K562 (cell line): Measurements from ENCODE around the gene TRIP6. TPM values are rescaled to one million over a fixed set of nuclear protein-coding genes. Genes with fewer than 3 reads are reported as not detected.

Experiments
- ATF4 ChIP-seq: fragments of 450-650 bp; formaldehyde crosslinking; IDR thresholded peaks from 2 replicates; pipeline ENCODE4 v1.4.0; 2022; ENCODE audit warnings: mild to moderate bottlenecking, moderate library complexity
- BRD4 ChIP-seq: fragments of 200-600 bp; sonication (generic); IDR thresholded peaks from 2 replicates; pipeline ENCODE4 v1.6.1; 2017; ENCODE audit warnings: inconsistent platforms
- CBX8 ChIP-seq: fragments of 200-600 bp; sonication (generic); IDR thresholded peaks from 2 replicates; pipeline ENCODE4 v1.6.1; 2012; ENCODE audit warnings: borderline replicate concordance, mixed run types, low read depth, mild to moderate bottlenecking, moderate library complexity, mixed read lengths, low read length, control low read depth, inconsistent platforms; ENCODE audit not compliant: poor library complexity, severe bottlenecking; ENCODE audit errors: extremely low read depth
- ESRRB ChIP-seq: fragments of 250-450 bp; sonication (Bioruptor Pico); IDR thresholded peaks from 2 replicates; pipeline ENCODE4 v1.5.0; 2020; ENCODE audit warnings: mild to moderate bottlenecking, moderate library complexity, borderline replicate concordance
- FOXA1 ChIP-seq: fragments of 450-650 bp; IDR thresholded peaks from 2 replicates; pipeline ENCODE4 v1.6.1; 2016; ENCODE audit warnings: mild to moderate bottlenecking, borderline replicate concordance
- GTF2A2 ChIP-seq: IDR thresholded peaks from 2 replicates; pipeline ENCODE4 v1.6.1; 2016; ENCODE audit warnings: mild to moderate bottlenecking, missing genetic modification characterization, missing compliant biosample characterization
- GTF2B ChIP-seq: IDR thresholded peaks from 2 replicates; pipeline ENCODE4 v1.6.1; 2011; ENCODE audit not compliant: insufficient read length; ENCODE audit errors: extremely low read depth
- HNRNPK ChIP-seq: fragments of 200-400 bp; formaldehyde crosslinking; IDR thresholded peaks from one replicate; pipeline ENCODE4 v1.6.1; 2018; ENCODE audit warnings: mild to moderate bottlenecking, low read depth, low read length; ENCODE audit not compliant: poor library complexity, severe bottlenecking
- MCM7 ChIP-seq, 2 experiments: fragments of 450-650 bp; IDR thresholded peaks; 2 replicates each; pipeline ENCODE4 v1.6.1; 2016 to 2018
- PHB ChIP-seq: fragments of 250-450 bp; sonication (Bioruptor Pico); IDR thresholded peaks from 2 replicates; pipeline ENCODE4 v1.5.0; 2021
- PHTF2 ChIP-seq: fragments of 250-450 bp; sonication (Bioruptor Pico); IDR thresholded peaks from 2 replicates; pipeline ENCODE4 v1.5.0; 2021; ENCODE audit warnings: mild to moderate bottlenecking
- RBM25 ChIP-seq: fragments of 200-400 bp; formaldehyde crosslinking; IDR thresholded peaks from 2 replicates; pipeline ENCODE4 v1.6.1; 2018; ENCODE audit warnings: low read length, low read depth, moderate library complexity; ENCODE audit not compliant: severe bottlenecking
- SIN3A ChIP-seq, 2 experiments: fragments of 150-350 bp in 1 of 2; IDR thresholded peaks; 2 replicates each; pipeline ENCODE4 v1.6.1; 2011 to 2016; ENCODE audit warnings: borderline replicate concordance in 2 of 2, low read depth in 2 of 2, low read length in 2 of 2, mild to moderate bottlenecking in 2 of 2, moderate library complexity in 2 of 2; ENCODE audit not compliant: control insufficient read depth in 1 of 2
- SMAD3 ChIP-seq: fragments of 450-650 bp; formaldehyde crosslinking; conservative IDR thresholded peaks from 2 replicates; pipeline ENCODE4 v1.4.0; 2020; ENCODE audit warnings: mild to moderate bottlenecking
- TCF7 ChIP-seq: sonication (generic); IDR thresholded peaks from 2 replicates; pipeline ENCODE4 v1.6.1; 2016; ENCODE audit warnings: antibody characterized with exemption, borderline replicate concordance
- ZNF253 ChIP-seq: fragments of 250-450 bp; sonication (Bioruptor Pico); conservative IDR thresholded peaks from 2 replicates; pipeline ENCODE4 v1.6.1; 2021; ENCODE audit warnings: mild to moderate bottlenecking
- ZNF586 ChIP-seq: fragments of 450-650 bp; formaldehyde crosslinking; conservative IDR thresholded peaks from 2 replicates; pipeline ENCODE4 v1.4.0; 2020; ENCODE audit warnings: mild to moderate bottlenecking, moderate library complexity
- polyA plus RNA-seq, 8 experiments: library from polyadenylated mRNA; depleted of rRNA in 4 of 8; stranded (reverse) in 5 of 8; unstranded in 3 of 8; fragments of >200 nt; fragmentation: Nextera tagmentation in 2 of 8; fragmentation: Illumina TruSeq in 1 of 8; extraction: Ambion mirVana in 2 of 8; extraction: Trizol in 1 of 8; gene quantifications; 2 replicates each; pipeline versions ENCODE4 v1.2.1 to v1.2.3, GENCODE V29; 2011 to 2014; ENCODE audit warnings: inconsistent platforms in 1 of 8, missing spikeins in 1 of 8
- total RNA-seq, 7 experiments: library from RNA; depleted of rRNA in 6 of 7; stranded (reverse); fragments of >200 nt in 6 of 7; fragmentation: Illumina TruSeq in 2 of 7; extraction: Trizol in 2 of 7; gene quantifications; 2 replicates each; pipeline versions ENCODE4 v1.2.1 to v1.2.3, GENCODE V29; 2011 to 2021; ENCODE audit warnings: low replicate concordance in 1 of 7
- TF ChIP-seq, protein P1 (sequence below), 2 experiments: IDR thresholded peaks in 1 of 2; conservative IDR thresholded peaks in 1 of 2; 2 replicates each; pipeline ENCODE4 v1.6.1; 2016; ENCODE audit warnings: low read depth in 2 of 2, mild to moderate bottlenecking in 1 of 2, missing compliant biosample characterization in 1 of 2, missing genetic modification characterization in 1 of 2, moderate library complexity in 1 of 2
- TF ChIP-seq, protein P2 (sequence below): fragments of 250-450 bp; sonication (Bioruptor Pico); IDR thresholded peaks from 2 replicates; pipeline ENCODE4 v1.8.0; 2021; ENCODE audit warnings: moderate library complexity, mild to moderate bottlenecking, inconsistent platforms
- TF ChIP-seq, protein P3 (sequence below): fragments of 250-450 bp; sonication (Bioruptor Pico); IDR thresholded peaks from 2 replicates; pipeline ENCODE4 v1.4.0; 2020; ENCODE audit warnings: mild to moderate bottlenecking, moderate library complexity

TRIP6 gene
- total and polyA plus RNA-seq, 9 of the 15 experiments (the other 6 are each of a cell fraction or from before 2014, with no cell fraction given): 5.9 to 141 (median 54.0) TPM

GRCh38 chr7:100829150-100829716 is 38.0 kb upstream of the TRIP6 start (continued):
- no peak for TF ChIP-seq GTF2B
- no peak for TF ChIP-seq FOXA1
- TF ChIP-seq MCM7 (IDR thresholded peaks at IDR 0.05): no peak
- TF ChIP-seq BRD4: no peak
- no peak for TF ChIP-seq GTF2A2 (tag)
- TF ChIP-seq PHTF2 (CRISPR knock-in tag): no peak
- TF ChIP-seq TCF7: no peak; the same call in 1 of the 2 replicates
- TF ChIP-seq, protein P1, sequence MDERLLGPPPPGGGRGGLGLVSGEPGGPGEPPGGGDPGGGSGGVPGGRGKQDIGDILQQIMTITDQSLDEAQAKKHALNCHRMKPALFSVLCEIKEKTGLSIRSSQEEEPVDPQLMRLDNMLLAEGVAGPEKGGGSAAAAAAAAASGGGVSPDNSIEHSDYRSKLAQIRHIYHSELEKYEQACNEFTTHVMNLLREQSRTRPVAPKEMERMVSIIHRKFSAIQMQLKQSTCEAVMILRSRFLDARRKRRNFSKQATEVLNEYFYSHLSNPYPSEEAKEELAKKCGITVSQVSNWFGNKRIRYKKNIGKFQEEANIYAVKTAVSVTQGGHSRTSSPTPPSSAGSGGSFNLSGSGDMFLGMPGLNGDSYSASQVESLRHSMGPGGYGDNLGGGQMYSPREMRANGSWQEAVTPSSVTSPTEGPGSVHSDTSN (CRISPR knock-in tag; IDR thresholded peaks at IDR 0.05; ENCODE audit: low read depth): no peak
- TF ChIP-seq, protein P1 (tag; conservative IDR thresholded peaks at IDR 0.05; ENCODE audit: low read depth): no peak
- no peak for TF ChIP-seq CBX8
- no peak for TF ChIP-seq ZNF253 (CRISPR knock-in tag)
- no peak; a peak in 1 of 4 replicates for TF ChIP-seq SIN3A (IDR thresholded peaks at IDR 0.05; ENCODE audit: borderline replicate concordance in 2 of 2, control insufficient read depth in 1 of 2, low read depth in 2 of 2, low read length in 2 of 2)
- no peak for TF ChIP-seq RBM25
- TF ChIP-seq SMAD3: no peak
- TF ChIP-seq HNRNPK: no peak
- TF ChIP-seq, protein P2, sequence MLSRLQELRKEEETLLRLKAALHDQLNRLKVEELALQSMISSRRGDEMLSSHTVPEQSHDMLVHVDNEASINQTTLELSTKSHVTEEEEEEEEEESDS (CRISPR knock-in tag): no peak
- no peak for TF ChIP-seq ZNF586 (CRISPR knock-in tag)
- TF ChIP-seq ESRRB: no peak
- TF ChIP-seq ATF4 (CRISPR knock-in tag): no peak
- TF ChIP-seq, protein P3, sequence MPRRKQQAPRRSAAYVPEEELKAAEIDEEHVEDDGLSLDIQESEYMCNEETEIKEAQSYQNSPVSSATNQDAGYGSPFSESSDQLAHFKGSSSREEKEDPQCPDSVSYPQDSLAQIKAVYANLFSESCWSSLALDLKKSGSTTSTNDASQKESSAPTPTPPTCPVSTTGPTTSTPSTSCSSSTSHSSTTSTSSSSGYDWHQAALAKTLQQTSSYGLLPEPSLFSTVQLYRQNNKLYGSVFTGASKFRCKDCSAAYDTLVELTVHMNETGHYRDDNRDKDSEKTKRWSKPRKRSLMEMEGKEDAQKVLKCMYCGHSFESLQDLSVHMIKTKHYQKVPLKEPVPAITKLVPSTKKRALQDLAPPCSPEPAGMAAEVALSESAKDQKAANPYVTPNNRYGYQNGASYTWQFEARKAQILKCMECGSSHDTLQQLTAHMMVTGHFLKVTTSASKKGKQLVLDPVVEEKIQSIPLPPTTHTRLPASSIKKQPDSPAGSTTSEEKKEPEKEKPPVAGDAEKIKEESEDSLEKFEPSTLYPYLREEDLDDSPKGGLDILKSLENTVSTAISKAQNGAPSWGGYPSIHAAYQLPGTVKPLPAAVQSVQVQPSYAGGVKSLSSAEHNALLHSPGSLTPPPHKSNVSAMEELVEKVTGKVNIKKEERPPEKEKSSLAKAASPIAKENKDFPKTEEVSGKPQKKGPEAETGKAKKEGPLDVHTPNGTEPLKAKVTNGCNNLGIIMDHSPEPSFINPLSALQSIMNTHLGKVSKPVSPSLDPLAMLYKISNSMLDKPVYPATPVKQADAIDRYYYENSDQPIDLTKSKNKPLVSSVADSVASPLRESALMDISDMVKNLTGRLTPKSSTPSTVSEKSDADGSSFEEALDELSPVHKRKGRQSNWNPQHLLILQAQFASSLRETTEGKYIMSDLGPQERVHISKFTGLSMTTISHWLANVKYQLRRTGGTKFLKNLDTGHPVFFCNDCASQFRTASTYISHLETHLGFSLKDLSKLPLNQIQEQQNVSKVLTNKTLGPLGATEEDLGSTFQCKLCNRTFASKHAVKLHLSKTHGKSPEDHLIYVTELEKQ (CRISPR knock-in tag): no peak
- TF ChIP-seq PHB (CRISPR knock-in tag): no peak
